22Rv1 (cell line): ENCODE data around the gene PAK6.

ENCODE experiments used
- H3K27ac ChIP-seq: fragments of 450-650 bp; 2 replicates; pipeline ENCODE4 v1.5.1; 2017
- ZFX ChIP-seq: fragments of 450-650 bp; IDR thresholded peaks from 2 replicates; pipeline ENCODE4 v1.6.1; 2017; ENCODE audit warnings: antibody characterized with exemption, borderline replicate concordance
- TF ChIP-seq, protein P1 (sequence below): fragments of 450-650 bp; IDR thresholded peaks from 2 replicates; pipeline ENCODE4 v1.5.1; 2017; ENCODE audit warnings: mild to moderate bottlenecking

The PAK6 gene

DNA sequence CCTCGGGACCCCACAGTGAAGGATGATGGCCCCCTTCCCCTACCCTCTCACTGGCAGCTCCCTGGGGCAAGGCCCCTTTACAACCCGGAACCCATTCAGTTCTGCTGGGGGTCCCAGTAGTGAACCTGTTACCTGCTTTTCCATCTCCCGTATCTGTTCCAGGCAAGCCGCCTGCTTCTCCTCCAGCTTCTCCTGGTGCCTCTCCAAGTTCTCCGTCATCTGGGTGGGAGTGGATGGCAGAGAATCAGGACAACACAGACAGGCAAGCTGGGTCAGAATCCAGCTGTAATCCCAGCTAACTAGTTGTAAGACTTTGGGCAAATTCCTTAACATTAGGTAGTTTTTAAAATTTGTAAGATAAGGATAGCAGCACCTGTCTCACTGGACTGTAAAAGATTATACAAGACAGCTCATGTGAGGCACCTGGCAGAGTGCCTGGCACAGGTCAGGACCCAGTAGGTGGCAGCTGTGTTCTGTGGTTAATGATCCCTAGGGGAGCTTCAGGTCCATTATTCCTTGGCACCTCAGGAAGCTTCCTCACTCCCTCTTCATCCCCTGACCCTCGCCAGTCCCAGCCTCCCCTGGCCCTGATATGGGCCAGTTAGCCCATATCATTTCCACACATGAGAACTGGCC is 50.4 kb downstream of the PAK6 start:
- no peak overlapping the region for H3K27ac ChIP-seq
- TF ChIP-seq, protein P1, sequence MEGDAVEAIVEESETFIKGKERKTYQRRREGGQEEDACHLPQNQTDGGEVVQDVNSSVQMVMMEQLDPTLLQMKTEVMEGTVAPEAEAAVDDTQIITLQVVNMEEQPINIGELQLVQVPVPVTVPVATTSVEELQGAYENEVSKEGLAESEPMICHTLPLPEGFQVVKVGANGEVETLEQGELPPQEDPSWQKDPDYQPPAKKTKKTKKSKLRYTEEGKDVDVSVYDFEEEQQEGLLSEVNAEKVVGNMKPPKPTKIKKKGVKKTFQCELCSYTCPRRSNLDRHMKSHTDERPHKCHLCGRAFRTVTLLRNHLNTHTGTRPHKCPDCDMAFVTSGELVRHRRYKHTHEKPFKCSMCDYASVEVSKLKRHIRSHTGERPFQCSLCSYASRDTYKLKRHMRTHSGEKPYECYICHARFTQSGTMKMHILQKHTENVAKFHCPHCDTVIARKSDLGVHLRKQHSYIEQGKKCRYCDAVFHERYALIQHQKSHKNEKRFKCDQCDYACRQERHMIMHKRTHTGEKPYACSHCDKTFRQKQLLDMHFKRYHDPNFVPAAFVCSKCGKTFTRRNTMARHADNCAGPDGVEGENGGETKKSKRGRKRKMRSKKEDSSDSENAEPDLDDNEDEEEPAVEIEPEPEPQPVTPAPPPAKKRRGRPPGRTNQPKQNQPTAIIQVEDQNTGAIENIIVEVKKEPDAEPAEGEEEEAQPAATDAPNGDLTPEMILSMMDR: peak; percentile 31
- no peak for TF ChIP-seq ZFX

DNA sequence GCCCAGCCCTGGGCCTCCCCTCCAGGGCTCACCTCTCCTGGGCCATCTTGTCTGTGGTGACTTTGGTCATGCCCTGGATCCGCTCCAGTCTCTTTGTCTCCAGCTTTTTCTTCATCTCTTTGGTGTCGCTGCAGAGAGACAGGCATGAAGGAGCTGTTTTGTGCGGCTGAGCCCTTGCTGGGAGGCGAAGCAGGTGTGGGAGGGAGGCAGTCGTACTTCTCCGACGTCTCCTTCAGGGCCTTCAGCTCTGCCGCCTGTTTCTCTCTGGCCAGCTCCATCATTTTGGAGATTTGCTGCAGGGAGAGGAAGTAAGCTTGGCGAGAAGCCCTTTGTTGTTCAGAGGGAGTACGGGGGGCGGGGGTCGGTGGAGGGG is 51.7 kb downstream of the PAK6 start:
- H3K27ac ChIP-seq: no peak overlapping the region
- no peak for TF ChIP-seq ZFX
- TF ChIP-seq, protein P1: no peak

- TF ChIP-seq, protein P1: peak; percentile 18; the same call in 1 of the 2 replicates
- TF ChIP-seq ZFX: no peak
- H3K27ac ChIP-seq: no peak overlapping the region
Observed at GRCh38 chr15:40290918-40291574, 52.2 kb downstream of the PAK6 start.

DNA sequence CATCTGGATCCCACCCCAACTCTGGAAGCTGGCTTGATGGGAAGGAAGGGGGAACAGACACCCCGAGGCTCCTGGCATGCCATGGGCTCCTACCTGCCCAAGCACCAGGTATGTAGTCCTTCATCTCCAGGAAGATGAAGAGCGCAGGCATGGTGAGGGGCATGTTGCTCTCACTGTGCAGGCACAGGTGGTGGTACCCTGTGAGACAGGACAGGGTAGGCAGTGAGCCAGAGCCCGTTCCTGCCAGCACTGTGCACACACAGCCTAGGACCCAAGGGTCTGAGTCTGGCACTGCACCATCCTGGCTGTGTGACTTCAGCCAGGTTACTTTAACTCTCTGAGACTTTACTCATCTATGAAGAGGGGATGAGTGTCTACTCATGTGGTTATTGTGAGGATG is 53.4 kb downstream of the PAK6 start:
- no peak for TF ChIP-seq ZFX
- TF ChIP-seq, protein P1: no peak
- H3K27ac ChIP-seq: no peak overlapping the region

DNA sequence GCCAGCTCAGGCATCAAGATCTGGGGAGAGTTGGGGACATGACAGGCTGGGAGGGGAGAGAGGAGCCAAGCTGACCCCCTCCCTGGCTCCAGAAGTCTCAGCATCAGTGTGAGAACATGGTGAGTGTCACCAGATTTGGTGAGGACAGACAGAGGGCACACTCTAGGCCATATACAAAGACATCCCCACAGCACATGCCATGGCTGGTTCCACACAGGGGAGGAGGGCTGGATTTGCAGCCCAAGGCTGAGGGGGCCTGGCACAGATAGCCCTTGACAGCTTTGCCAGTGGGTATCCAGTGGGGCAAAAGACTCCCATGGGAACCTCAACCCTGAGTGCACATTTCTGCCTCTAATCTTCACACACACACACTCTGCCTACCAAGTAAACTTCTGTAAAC is 54.1 kb downstream of the PAK6 start:
- TF ChIP-seq, protein P1: no peak
- TF ChIP-seq ZFX: no peak

GRCh38 chr15:40293905-40294895 is 55.3 kb downstream of the PAK6 start:
- no peak overlapping the region for H3K27ac ChIP-seq
- no peak for TF ChIP-seq ZFX
- TF ChIP-seq, protein P1: no peak

More for the DNA sequence above, 54.1 kb downstream of the PAK6 start:
- H3K27ac ChIP-seq: no peak overlapping the region
